GM10847 (cell line): Measurements from ENCODE around the gene RIPK4.

Source experiments
- POLR2A ChIP-seq: IDR thresholded peaks from 2 replicates; pipeline ENCODE4 v1.6.1; 2011; ENCODE audit not compliant: insufficient read length; ENCODE audit errors: extremely low read depth

RIPK4 gene

DNA sequence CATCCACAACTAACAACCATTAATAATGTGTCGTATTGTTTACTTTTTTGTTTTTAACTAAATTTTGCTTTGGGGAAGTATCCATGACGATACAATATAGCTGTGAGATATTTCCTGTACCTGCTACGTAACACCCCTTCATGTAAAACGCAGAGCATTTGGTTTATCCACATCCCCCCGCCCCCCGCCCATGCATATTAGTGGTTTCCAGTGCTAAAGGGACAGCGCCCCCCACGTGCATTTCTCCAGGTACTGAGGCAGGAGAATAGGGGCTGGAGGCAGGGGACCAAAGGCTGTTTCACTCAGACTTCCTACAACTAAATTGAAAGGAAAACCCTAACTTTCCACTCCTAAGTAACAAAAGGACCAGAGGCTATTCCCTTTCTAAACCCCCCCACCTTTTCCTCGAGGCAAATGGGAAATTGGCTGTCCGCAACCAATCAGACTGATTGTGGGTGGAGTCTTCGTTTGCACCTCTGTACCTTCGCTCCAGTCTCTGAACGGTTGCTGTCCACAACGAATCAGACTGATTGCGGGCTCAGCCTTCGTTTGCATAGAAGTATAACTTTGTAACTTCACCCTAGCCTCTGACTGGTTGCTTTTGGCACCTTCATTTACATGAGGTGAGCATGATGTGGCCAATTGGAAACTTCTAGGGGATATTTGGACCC is 12.2 kb upstream of the RIPK4 start:
- TF ChIP-seq POLR2A = no peak

DNA sequence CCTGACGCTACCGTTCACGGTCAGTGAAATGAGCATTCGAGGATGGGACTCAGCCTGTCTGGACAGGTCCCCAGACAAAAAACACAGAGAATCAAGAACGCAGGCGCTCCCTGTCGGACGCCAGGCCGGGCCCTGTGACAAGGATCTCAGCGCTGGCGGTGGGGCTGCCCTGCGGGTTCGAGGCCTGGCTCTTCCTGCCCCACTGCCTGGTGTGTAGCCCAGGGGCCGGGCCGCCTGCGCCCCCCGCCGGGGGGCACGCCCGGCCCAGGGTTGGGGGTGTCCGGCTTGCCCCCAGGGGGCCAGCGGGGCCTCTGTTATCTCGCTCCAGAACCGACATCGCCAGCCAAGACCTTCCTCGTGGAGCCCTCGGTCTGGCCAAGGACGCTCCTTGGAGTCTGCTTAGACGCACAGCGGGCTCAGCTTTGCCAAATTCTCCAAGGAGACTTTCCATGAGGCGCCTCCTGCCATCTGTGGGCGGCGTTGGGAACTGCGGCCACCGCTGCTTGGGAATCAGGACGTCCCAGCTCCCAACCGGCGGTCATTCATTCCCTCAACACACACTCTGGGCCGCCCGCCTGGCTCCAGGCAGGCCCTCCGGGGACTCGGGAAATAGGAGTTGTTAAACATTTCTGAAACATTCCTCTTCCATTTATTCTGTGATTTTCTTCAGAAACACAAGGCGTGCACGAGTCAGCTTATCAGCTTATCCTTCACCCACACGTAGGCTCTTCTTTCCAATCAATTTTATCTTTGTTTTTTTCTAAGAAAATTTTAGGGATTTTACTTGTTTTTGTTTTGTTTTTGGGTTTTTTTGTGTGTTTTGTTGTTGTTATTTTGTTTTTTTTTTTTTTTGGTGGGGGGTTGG is 11.3 kb upstream of the RIPK4 start:
- no peak for TF ChIP-seq POLR2A

DNA sequence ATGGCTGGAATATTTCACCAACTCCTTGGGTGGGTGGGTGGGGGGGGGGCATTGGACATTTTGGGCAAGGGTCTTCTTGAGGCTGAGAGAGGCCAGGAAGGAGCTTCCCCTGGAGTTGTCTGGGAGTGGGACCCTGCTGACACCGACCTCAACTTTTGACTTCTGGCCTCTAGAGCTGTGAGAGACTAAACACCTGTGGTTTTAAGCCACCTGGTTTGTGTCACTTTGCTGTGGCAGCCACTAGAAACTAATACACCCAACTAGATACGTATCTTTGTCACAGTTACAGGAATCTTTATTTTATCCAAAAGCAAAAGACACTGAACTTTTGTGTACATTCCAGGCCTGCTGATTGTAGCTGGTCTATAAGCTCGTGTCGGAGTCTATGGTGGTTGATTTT is 9.9 kb upstream of the RIPK4 start:
- no peak for TF ChIP-seq POLR2A

DNA sequence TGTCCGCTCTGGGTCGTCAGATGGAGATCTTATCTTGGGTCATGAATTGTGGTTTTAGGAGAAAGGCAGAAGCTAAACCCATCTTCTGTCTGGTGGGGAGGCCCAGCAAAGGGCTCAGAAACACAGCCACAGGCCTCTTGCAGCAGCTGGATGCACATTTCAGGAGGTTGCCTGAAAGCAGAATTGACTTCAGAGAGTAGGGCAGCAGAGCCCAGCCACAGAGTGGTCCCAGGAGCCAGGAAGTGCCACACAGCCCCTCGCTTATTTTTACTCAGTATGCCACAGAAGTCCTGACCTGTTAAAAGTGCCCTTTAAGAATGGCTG is 8.3 kb upstream of the RIPK4 start:
- TF ChIP-seq POLR2A = no peak

DNA sequence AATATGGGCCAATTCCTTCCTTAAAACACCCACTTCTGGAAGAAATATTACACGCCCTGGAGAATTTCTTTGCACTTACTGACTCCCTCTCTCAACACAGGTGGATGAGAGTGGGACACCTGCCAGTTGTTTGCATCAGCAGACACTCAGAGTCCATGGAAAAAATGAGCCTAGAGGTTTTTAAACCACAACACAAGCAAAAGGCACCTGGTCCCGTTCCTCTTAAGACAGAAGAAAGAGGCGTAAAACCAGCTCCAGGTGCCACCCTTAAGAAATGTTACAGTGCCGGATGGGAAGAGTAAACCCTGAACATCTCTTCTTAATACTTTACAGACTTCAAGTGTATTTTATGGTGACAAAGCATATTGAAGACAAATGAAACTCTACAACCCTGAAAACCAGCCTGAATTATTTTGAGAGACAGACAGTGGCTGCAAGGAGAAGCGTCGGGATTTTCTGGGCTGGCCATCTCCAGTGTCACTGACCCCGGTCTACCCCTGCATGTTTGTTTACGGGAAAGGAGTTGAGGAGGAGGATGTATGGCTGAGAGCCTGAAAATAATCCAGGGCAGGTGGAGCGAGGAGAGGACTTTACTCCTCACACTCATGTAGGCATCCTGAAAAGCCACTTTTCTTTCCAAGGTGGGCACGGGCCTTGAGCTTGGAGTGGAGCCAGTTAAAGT is 7.8 kb upstream of the RIPK4 start:
- TF ChIP-seq POLR2A = no peak

DNA sequence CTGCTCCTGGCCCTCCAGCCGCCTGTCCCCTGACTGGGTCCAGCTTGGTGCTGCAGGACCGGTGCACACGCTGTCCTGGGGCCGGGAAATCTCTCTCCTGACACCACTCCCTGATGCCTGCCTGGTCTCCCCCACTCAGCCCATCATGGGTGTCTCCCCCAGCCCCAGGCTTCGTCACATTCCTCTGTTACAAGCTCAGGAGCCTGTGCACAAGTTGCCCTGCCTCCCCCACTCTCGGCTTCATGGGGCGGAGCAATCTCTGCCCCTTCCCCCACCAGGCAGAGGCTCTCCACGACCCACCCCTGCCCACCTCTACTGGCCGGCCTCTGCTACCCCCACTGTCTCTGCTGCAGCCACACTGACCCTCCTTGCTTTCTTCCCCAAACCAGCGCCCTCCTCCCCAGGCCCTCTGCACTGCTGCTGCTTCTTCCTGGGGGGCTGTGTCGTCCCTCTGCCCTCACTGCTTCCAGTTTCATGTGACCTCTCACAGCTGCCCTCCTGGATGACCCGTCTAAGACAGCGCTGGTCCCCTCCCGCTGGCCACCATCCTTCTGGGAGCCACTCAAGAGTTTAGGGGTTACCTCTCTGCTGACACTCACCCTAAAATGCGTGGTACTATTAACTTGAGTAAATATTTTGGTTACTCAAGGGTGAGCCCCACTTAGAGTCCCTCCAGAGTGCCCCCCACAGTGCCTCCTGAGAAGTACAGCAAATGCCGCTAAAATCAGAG is 5.7 kb upstream of the RIPK4 start:
- TF ChIP-seq POLR2A = no peak

DNA sequence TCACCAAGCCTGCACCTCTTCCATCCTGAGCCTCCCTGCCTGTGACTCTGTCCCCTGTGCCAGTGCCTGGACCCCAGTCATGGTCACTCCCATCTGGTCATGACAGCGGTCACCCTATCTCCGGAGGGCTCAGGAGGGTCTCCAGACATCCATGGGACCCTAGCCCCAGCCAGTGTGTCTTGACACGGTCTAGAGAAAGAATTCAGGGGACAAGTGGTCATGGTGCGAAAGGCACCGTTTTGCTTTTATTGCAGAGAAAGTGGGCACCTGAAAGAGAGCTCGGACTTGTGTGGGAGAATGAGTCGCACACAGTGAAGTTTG is 4.7 kb upstream of the RIPK4 start:
- TF ChIP-seq POLR2A = no peak

DNA sequence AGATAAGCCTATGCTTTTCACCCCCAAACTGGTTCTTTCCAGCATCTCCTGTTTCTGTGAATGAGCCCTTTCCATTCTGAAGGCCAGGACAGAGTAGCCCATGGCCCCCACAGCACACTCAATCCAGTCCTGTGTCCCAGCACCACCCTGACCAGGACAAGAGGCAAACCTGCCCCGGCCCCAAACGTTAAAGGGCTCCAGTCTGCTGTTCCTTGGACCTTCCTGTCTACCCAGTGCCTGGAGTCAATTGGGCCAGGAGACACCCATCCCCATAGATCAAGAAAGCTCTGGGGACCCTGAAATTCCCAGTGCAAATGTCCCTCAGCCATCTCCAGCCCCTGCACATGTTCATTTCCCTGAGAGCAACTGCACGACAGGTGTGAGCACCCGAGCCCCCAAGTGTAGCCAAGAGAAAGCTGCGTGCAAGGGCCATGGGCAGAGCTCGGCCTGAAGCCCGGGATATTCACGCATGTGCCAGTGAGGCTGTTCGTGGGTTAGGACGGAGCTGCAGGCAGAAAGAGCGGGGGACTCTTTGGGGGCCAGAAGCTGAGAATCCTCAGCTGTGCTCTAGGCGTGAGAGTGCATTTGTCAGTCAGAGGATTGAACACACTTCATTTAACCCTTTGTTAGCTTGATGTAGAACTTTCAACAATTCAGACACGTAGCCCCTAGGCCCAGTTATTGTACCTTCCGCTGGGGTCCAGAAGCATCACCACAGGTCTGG is 4.2 kb upstream of the RIPK4 start:
- no peak for TF ChIP-seq POLR2A

DNA sequence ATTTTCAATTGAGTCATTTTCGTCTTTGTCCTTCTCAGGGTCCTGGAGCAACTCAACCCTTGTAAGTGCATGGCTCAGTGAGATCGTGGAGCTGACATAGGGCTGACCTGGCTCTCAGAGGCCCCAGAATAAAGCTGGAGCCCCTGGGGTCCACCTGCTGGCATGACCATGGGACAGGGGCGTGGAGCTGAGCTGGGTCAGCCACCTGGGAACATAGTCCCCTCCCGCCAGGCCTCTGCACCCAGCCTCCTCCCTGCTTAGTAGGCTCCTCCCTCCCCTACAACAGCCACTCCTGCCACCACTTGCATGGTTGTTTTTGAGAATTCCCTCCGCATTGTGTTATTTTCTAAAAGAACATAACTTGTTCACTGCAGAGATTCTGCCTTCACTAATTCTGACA is 3.1 kb upstream of the RIPK4 start:
- no peak for TF ChIP-seq POLR2A

DNA sequence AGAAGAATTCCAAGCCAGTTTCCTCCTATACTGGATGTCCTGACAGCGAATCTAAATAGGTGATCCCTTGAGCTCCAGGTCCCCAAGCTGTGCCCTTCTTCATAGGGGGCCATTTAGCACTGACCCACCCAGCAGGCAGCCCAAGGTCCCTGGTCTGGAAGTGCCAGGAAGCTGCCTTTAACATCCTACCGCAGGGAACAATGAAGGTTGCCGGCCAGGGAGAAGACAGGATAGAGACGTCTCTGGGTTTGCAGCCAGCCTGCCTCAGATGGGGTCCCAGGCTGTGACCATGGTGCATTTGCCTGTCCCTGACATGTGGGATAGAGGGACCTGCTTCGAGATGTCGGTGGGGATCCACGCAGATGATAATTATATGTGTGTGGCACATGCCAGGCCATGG is 2.7 kb upstream of the RIPK4 start:
- no peak for TF ChIP-seq POLR2A

DNA sequence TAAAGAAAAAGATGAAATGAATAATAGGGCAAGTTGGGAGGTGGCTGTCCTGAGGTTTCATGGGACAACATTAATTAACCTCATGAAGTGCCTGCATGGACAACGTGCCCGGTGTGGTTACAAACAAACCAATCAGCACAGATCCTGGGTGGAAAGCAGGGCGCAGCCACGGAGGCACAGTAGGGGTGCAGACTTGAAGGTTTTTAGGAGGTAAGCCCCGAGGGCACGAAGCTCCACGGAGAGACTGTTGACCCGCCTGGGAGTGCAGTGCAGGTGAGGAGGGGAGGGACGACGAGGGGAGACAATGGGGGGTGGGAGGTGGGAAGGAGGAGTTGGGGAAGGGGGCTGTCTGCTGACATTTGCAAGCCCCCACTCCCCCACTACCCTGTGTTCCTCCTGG is 2.3 kb upstream of the RIPK4 start:
- TF ChIP-seq POLR2A = no peak

DNA sequence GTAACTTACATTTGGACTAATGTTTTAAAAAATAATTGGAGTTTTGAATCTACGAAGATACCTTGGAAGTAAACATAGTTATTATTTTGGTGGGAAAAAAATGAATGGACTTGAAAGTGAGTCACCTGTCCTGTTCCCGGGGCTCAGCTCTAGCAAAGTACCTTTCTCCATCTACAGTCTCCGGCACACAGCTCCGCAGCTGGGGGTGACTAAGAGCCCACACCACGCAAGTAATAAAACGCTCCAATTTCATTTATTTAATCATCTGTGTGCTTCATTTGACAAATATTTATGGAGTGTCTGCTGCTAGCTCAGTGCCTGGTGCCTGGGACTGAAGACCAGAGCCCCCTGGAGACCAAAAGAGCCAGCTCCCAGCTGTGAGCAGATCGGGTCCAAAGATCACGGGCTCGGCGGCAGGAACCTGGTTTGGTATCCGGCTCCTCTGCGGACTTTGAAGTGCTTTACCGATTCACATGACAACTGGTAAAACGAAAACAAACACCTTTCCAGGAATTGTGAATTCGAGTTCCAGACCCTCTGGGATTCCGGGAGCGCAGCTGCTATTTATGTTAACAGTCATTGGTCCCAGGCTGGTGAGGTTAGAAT is 1.7 kb upstream of the RIPK4 start:
- TF ChIP-seq POLR2A = no peak

DNA sequence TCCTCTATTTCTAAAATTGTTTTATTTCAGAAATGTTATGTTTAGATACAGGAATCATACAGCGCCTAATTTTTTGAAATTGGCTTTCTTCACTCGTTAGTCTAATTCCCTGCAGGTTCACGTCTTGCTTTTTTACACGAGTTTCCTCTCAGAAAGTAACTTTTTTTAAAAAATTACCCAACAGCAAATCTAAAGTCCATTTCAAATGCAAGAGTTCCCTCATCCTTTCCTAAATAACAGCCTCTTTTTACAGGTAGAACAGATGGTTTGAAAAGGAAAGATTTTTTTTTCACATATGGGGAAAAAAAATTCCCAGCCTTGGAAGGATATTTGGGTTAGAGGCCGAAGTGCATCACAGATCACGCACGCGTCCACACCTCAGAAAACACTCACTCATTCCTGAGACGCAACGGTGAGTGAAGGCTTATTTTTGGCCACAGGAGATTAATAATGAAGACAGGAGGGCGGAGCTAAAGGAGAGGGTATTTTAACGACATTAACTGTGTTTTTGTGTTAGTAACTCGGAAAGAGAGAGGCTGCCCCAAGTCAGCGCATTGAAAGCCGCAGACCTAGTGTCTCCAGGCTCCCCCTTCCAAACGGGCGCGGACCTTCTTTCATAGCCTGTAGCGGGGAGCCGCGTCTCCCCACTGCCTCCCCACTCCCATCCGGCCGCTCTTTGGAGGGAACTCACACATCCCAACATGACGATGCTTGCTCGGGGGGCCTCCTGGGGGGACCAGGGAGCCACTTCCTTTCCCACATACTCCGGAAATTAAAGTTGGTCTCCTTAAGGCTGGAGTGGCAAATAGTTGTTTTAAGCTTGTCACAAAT is 969 bp upstream of the RIPK4 start:
- no peak for TF ChIP-seq POLR2A
